Measurements from ENCODE around the gene SORCS1.
"Not testable (repeated sequence)": the region's sequence is repeated elsewhere in the genome, so short reads cannot be mapped to it uniquely, and the experiment has no call there.

Gene SORCS1

DNA sequence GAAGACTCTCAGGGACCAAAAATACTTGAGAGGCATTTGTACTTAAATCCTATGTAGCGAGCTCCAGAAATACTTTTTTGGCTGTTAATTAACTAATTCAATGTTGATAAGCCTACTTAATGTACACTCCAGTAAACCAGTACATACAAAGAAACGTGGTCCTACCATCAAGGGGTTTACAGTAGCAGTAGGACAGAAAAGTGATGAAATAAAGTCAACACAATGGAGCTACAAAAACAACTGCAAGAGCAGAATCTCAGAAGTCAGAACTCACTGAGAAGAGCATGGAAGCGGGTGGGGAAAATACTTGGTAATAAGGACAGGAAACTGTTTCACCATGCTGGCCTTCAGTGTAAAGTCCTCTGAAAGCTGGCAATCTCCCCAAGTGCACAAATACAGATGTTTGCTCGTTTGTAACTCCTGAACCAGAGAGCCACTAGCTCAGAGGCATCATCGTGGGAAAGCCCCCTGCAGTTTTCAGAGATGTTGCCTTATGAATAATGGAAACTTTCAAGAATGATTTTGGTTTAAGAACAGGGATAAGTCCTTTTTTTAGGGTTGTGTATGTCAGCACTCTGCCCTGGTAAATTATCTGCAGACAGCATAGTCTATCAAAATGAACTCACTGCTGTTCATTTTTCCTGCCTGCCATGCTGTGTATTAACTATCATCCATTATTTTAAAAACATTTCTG, 233.2 kb downstream of the SORCS1 start:
- peak overlapping the region; percentile 81 for H3K27ac Mint-ChIP-seq
- peaks cover 14% of the 10 kb centered on the region for H3K4me1 Mint-ChIP-seq
- no peaks in the 10 kb centered on the region for H3K27me3 Mint-ChIP-seq
- no peaks in the 10 kb centered on the region for H3K9me3 Mint-ChIP-seq
- H3K4me3 Mint-ChIP-seq, result no peak overlapping the region
- no peaks in the 10 kb centered on the region for H3K36me3 Mint-ChIP-seq
- peak; percentile 86 for ATAC-seq

DNA sequence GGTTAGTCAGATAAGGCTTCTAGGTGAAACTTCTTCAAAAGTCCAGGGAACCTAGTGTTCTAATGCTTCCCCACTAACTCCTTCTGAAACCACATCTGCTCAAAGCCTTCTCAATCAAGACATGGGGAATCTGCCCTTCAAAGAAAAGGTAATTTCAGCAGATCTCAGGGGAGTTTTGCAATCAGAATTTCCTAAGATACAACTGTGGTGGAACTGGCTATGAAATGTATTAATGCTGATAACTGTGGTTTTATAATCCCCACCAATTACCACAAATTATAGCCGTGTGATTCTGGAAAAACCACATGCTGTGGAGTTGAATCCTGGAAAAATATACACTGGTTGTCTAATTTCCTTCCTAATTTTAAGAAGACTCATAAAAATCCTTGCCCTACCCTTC, 233.8 kb downstream of the SORCS1 start:
- H3K27me3 Mint-ChIP-seq, result no peaks in the 10 kb centered on the region
- peak; percentile 37 for ATAC-seq
- H3K4me1 Mint-ChIP-seq, result peaks cover 9% of the 10 kb centered on the region
- peak overlapping the region; percentile 81 for H3K27ac Mint-ChIP-seq
- H3K4me3 Mint-ChIP-seq, result no peak overlapping the region
- H3K36me3 Mint-ChIP-seq, result no peaks in the 10 kb centered on the region
- no peaks in the 10 kb centered on the region for H3K9me3 Mint-ChIP-seq

DNA sequence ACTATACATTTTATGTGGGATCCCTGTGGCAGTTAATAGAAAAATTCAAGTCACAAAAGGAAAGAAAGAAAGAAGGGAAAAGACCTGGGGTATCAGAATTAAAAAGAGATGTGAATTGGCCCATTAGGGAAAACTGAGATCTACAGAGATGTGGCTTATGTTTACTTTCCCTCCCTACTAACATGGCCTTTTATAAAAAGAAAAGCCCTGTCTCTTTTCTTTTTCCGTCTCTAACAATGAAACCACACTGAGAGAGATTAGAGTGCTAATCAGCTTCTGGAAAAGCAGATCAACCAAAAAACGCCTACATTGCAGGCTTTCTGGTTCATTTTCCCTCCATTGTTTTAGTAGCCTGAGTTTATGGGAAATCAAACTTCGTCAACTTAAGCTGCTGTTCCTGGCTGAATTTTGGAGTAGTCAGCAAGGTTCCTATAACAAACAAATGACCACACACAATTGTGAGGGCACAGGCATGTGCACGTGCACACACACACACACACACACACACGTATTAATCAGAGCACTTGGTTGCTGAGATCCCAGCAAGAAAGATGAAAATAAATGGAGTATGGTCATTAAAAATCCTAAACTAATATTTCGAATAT, 235.1 kb downstream of the SORCS1 start:
- no peaks in the 10 kb centered on the region for H3K9me3 Mint-ChIP-seq
- H3K27ac Mint-ChIP-seq, result no peak overlapping the region
- no peaks in the 10 kb centered on the region for H3K36me3 Mint-ChIP-seq
- no peak for ATAC-seq
- peaks cover 6% of the 10 kb centered on the region for H3K4me1 Mint-ChIP-seq
- no peaks in the 10 kb centered on the region for H3K27me3 Mint-ChIP-seq
- H3K4me3 Mint-ChIP-seq, result no peak overlapping the region

DNA sequence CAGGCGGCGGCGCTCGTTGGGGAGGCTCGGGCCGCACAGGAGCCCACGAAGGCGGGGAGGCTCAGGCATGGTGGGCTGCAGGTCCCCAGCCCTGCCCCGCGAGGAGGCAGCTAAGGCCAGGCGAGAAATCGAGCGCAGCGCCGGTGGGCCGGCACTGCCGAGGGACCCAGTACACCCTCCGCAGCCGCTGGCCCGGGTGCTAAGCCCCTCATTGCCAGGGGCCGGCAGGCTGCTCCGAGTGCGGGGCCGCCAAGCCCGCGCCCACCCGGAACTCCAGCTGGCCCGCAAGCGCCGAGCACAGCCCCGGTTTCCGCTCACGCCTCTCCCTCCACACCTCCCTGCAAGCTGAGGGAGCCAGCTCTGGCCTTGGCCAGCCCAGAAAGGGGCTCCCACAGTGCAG, 236.4 kb downstream of the SORCS1 start:
- H3K9me3 Mint-ChIP-seq, ATAC-seq, H3K4me1 Mint-ChIP-seq, H3K27ac Mint-ChIP-seq, H3K27me3 Mint-ChIP-seq, H3K4me3 Mint-ChIP-seq, H3K36me3 Mint-ChIP-seq: not testable (repeated sequence)

DNA sequence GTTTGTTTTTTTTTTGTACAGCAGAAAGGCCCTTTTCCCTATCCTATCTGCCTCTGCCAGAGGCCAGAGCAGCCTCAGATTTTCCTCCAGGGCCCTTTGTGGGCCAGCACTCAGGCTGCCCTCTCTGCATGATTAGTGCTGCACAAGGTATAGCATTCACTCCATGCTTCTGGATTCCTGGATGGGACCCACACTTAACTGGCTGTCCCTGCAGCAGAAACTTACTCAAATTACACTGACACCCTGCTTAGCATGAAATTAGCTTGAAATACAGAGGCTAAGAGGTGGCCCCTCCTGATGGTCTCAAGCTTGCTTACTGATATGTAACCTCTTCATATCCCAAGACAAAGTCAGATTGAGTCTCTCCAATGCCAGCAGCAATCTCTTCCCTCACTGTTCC, 239.3 kb downstream of the SORCS1 start:
- H3K36me3 Mint-ChIP-seq, result no peaks in the 10 kb centered on the region
- H3K4me1 Mint-ChIP-seq, result peaks cover 13% of the 10 kb centered on the region
- no peaks in the 10 kb centered on the region for H3K27me3 Mint-ChIP-seq
- no peak overlapping the region for H3K27ac Mint-ChIP-seq
- H3K4me3 Mint-ChIP-seq, result no peak overlapping the region
- ATAC-seq, result no peak
- no peaks in the 10 kb centered on the region for H3K9me3 Mint-ChIP-seq

DNA sequence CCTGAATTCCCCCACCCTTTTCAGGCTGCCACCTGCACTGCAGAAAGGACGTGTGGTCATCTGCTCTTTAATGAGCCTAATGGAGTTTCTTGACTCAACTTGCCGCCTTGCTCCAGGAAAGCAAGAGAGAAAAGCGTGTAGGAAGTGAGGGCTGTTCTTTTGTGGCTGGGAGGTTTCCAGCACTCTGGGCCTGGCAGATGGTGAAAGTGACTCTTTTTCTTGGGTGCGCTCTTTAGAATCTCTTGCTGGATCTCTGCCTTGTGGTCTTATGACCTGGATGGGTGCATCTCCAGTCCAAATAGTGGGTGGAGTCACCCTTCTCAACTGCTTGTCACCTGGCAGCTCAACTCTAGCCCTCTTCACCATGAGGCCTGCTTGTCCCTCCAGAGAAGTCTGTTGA, 244.0 kb downstream of the SORCS1 start:
- Mint-ChIP-seq H3K36me3 (no peaks in the 10 kb centered on the region), H3K27ac (no peak overlapping the region), H3K27me3 (no peaks in the 10 kb centered on the region), H3K9me3 (peaks cover 3% of the 10 kb centered on the region), H3K4me1 (peaks cover 13% of the 10 kb centered on the region), H3K4me3 (no peak overlapping the region)
- no peak for ATAC-seq

DNA sequence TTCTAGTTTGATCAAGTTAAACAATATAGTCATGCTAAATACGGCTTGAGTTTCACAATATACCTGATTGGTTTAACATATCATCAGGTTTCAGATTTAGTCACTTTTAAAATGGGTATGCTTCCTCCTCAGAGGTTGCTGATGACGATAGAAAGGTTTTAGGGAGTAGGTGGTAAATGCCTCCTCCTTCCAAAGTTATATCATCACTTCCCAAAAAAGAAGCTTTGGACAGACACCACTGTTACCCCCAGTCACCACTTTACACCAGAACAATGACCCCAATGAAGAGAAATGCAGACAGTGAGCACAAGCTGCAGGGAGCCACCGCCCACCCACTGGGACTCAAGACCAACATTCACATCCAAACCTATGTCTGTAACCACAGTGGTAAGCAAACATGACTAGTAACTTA, 244.6 kb downstream of the SORCS1 start:
- peaks cover 5% of the 10 kb centered on the region for H3K9me3 Mint-ChIP-seq
- no peak overlapping the region for H3K27ac Mint-ChIP-seq
- H3K4me3 Mint-ChIP-seq, result no peak overlapping the region
- peak; percentile 55 for ATAC-seq
- no peaks in the 10 kb centered on the region for H3K36me3 Mint-ChIP-seq
- no peaks in the 10 kb centered on the region for H3K27me3 Mint-ChIP-seq
- peaks cover 13% of the 10 kb centered on the region for H3K4me1 Mint-ChIP-seq

DNA sequence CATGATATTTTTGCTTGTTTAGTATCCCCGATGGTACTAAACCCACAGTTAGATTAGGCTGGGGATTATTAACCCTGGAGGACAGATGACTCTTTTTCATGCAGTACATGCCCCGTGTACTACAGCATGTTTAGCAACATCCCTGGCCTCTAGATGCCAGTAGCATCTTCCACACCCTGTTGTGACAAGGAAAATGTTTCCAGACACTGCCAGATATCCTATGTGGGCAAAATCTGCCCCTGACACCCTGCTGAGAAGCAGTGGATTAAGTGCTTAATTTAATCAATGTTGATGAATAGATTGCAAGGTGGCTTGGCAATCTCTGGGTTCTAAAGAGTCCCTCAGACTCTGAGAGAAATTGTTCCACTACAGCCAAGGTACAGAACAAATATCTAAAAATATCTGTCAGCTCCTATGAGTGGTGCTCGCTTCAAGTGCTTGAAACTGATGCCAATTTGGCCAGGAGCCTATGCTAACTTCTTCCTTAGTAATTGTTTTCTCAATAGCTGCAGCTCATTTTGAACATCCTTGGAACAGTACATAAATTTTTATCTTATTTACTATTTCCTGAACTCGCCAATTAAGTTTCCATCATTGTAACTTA, 247.0 kb downstream of the SORCS1 start:
- Mint-ChIP-seq H3K36me3 (no peaks in the 10 kb centered on the region), H3K27ac (no peak overlapping the region), H3K27me3 (no peaks in the 10 kb centered on the region), H3K4me3 (no peak overlapping the region), H3K9me3 (peaks cover 5% of the 10 kb centered on the region), H3K4me1 (peaks cover 13% of the 10 kb centered on the region)
- ATAC-seq, result no peak

DNA sequence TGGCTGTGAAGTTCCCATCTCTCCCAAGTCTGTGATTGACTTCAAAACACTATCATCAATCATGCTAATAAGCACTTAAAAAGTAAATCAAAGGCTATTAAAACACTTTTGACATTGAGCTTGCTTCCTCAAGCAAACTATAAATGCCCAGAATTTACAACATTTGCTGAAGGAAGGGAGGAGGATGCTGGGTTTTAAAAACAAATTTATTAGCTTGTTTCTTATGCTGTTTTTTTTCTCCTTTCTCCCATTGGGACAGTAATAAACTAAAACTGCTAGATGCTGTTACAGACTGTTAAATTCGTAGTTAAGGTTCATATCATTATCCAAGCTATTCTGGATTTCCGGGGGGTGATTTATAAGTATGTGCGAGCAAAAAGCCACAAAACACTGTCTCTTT, 250.5 kb downstream of the SORCS1 start:
- Mint-ChIP-seq H3K27me3 (no peaks in the 10 kb centered on the region), H3K4me1 (no peaks in the 10 kb centered on the region), H3K36me3 (no peaks in the 10 kb centered on the region), H3K4me3 (no peak overlapping the region), H3K27ac (no peak overlapping the region), H3K9me3 (peaks cover 5% of the 10 kb centered on the region)
- no peak for ATAC-seq

DNA sequence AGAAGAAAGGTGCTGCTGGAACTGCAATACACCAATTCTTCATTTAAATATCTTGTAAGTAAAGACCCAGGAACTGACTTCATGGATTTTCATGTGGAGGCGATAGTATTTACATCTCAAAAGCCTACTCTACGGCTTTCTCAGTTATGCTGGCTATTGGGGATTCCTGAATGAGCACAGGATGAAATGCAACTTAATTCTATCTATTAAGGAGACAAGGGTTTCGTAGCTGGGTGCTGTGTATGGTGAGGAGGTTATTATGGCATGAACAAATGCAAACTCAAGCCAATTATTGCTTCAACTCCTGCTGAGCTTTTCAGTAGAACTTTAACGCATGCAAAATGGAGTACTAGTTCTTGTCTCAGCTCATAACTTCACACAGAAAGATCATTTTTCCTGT, 251.2 kb downstream of the SORCS1 start:
- H3K27ac Mint-ChIP-seq, result no peak overlapping the region
- H3K4me1 Mint-ChIP-seq, result no peaks in the 10 kb centered on the region
- H3K4me3 Mint-ChIP-seq, result no peak overlapping the region
- peaks cover 4% of the 10 kb centered on the region for H3K9me3 Mint-ChIP-seq
- no peaks in the 10 kb centered on the region for H3K36me3 Mint-ChIP-seq
- no peaks in the 10 kb centered on the region for H3K27me3 Mint-ChIP-seq
- ATAC-seq, result no peak

DNA sequence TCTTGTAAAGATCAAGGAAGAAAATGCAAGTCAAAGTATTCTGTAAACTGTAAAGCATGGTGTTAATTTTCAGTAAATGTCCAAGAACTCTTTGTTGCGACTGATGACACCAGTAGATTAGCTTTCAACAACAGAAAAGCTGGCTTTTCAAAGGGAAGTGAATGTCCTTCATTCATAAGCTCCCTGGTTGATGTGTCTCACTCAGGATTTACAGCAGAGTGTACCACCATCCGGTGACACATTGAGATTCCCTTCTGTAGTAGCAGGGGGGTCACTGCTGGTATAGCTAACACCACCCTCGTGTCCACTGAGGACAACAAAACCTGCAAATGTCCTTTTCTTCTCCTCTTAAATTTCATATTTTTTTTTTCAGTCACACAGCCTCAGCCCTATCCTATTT, 253.4 kb downstream of the SORCS1 start:
- H3K9me3 Mint-ChIP-seq, result peaks cover 2% of the 10 kb centered on the region
- no peak for ATAC-seq
- no peaks in the 10 kb centered on the region for H3K4me1 Mint-ChIP-seq
- no peaks in the 10 kb centered on the region for H3K27me3 Mint-ChIP-seq
- H3K4me3 Mint-ChIP-seq, result no peak overlapping the region
- H3K27ac Mint-ChIP-seq, result no peak overlapping the region
- H3K36me3 Mint-ChIP-seq, result no peaks in the 10 kb centered on the region

DNA sequence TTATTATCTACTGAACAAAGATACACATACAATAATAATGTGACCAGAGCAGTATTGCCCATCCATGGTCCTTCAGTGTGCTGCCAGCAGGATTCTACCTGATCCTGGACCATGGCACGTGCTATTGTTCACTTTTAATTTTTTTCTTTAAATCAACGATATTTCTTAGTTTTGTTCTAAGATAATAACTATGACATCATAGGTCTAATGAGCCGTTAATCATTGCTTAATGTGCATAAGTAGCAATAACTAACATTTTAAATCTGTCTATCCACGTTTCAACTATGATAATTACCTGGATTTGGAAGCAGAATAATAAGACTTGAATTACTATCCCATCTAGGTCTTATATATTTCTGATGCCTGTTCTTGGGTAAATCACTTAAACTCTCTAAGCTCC, 253.8 kb downstream of the SORCS1 start:
- ATAC-seq, result no peak
- Mint-ChIP-seq H3K4me1 (no peaks in the 10 kb centered on the region), H3K36me3 (no peaks in the 10 kb centered on the region), H3K9me3 (peaks cover 2% of the 10 kb centered on the region), H3K27ac (no peak overlapping the region), H3K27me3 (no peaks in the 10 kb centered on the region), H3K4me3 (no peak overlapping the region)

DNA sequence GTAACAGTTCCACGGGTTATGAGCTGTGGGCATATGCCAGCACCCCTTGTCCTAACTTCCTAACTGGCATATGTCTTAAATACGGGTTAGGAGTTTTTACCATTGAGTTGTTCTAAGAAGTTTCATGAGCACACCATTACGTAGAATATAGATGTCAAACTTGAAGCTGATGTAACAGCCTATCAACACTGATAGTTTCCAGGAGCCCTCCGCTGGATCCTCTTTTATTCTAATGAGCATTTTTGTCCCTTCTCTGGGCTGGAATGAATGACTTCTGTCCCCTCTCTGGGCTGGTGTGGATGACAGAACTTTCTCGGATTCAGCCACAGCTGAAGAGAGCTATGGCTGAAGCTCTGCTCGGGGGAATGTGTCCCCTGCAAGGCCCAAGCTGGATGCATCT, 256.3 kb downstream of the SORCS1 start:
- H3K4me3 Mint-ChIP-seq, result no peak overlapping the region
- ATAC-seq, result no peak
- no peaks in the 10 kb centered on the region for H3K9me3 Mint-ChIP-seq
- no peaks in the 10 kb centered on the region for H3K27me3 Mint-ChIP-seq
- no peaks in the 10 kb centered on the region for H3K4me1 Mint-ChIP-seq
- no peaks in the 10 kb centered on the region for H3K36me3 Mint-ChIP-seq
- H3K27ac Mint-ChIP-seq, result no peak overlapping the region

DNA sequence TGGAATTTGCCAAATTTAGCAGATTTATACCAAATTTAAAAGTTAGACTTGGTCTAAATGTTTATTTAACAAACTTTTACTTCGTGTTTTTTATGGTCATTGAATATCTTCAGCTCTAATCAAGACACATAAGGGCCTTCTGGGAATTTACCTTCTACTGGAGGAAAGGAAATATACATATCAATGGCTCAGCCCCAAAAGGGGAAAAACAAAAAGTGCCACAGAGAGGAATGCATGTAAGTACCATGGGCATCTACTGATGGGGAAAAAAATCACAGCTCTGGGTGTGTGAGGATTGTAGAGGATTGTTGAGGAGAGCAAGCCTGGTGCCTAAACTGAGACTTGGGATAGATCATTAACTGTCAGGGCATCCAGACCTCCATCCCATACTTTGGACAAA, 260.3 kb downstream of the SORCS1 start:
- Mint-ChIP-seq H3K27ac (no peak overlapping the region), H3K4me1 (no peaks in the 10 kb centered on the region), H3K9me3 (no peaks in the 10 kb centered on the region), H3K27me3 (no peaks in the 10 kb centered on the region), H3K4me3 (no peak overlapping the region), H3K36me3 (no peaks in the 10 kb centered on the region)
- no peak for ATAC-seq

DNA sequence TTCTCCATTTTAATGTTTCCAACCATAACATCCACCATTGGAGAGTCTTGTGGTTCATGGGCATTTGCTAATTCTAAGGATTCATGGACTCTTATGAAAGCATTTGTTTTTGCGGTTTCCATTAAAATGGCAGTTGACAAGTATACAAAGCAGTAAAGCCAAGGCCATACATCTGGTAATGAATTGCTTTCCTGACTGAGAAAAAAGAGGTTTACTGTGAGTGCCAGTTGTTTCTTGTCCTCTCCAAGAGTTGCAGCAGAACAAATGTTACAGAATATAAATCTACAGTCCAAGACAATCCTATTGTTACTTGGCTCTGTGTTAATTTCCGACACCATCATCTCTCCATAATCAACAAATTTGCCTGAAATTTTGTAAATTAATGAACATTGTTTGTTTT, 261.3 kb downstream of the SORCS1 start:
- no peaks in the 10 kb centered on the region for H3K36me3 Mint-ChIP-seq

DNA sequence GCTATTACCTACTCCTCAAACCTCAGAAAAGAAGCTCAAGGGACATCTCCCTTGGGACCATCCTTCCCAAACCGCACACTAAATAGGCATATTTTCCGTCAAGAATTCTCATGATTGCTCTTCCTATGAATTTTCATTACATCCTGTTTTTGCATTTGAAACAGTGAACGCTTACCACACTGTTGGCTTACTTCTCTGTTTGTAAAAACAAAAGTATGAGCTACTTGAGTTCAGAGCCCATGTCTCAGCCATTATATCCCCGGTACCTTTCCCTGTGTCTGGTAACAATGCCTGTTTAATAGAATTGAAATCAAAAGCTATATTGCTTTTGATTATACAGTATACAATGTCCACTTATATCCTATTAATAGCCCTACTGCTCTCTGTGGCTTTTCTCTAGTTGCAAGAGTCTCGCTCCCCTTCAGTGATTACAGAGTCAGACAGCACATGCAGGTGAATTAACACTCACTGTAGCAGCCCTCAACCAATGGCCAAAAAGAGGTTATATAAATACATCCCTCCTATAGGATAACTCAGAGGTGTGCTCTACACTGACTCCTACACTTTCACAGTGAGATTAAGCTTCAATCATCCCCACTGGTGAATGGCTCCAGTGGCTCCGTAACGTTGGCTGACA, 264.4 kb downstream of the SORCS1 start:
- Mint-ChIP-seq H3K9me3 (no peaks in the 10 kb centered on the region), H3K4me3 (no peak overlapping the region), H3K27ac (no peak overlapping the region), H3K4me1 (no peaks in the 10 kb centered on the region), H3K27me3 (no peaks in the 10 kb centered on the region), H3K36me3 (no peaks in the 10 kb centered on the region)
- no peak for ATAC-seq

More for the DNA sequence above, 261.3 kb downstream of the SORCS1 start:
- Mint-ChIP-seq H3K27me3 (no peaks in the 10 kb centered on the region), H3K9me3 (no peaks in the 10 kb centered on the region), H3K4me1 (no peaks in the 10 kb centered on the region), H3K4me3 (no peak overlapping the region), H3K27ac (no peak overlapping the region)
- no peak for ATAC-seq

Measured in stimulated activated memory B cell treated with anti-CD40 and anti-IgM and Interleukin-4, amounts not matched to agents 10 μg/mL and 1 μg/mL and 100 μg/mL, for 72 hours (primary cell).